Epidermal melanocyte (primary cell): ENCODE results near the gene DYRK1B.
A peak's percentile ranks its signal among the peaks of the same experiment; 100 is the strongest.
"Not testable (repeated sequence)": the region's sequence is repeated elsewhere in the genome, so short reads cannot be mapped to it uniquely, and the experiment has no call there.

Experiments used
- DNase-seq: peaks from one replicate; pipeline ENCODE4 v3.0.0; 2011; ENCODE audit warnings: low spot score; ENCODE audit not compliant: insufficient read length

Gene DYRK1B

DNA sequence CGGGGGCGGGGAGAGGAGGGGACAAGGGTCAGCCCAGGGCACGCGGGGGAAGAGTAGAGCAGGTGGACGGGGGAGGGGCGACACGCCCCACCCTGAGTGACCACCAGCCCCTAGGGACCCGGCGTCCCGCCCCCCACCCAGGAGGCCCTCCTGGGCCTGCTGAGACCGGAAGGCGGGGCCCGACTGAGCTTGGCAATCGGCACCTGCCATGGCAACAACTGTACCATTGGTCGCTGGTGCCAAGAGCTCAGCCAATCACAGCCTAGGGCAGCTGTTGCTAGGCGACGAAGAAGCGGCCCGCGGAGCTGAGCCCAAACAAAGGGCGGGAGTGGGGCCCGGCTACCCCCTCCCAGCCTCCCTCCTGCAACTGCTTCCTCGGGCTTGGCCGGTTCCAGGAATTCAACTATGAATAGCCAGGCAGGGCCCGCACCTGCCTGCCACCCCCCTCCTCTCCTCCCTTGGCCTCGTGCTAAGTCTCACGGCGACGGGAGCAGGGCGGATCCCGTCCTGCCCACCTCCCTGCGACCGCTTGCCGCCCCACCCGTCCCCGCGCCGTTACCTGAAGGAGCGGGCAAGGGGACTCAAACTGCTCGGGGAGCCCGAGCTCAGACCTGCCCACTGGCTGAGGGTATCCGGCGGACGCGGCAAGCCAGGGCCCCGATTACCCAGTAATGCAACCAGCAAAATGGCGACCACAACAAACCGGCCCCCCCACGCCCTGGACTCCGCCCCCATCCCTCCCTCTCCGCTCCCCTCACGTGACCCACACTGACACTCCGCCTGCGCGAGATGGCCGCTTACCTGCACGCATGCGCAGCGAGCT lies at the start of gene DYRK1B:
DYRK1B (minus strand) TSS at position 699 of the 823 bp plus-strand sequence. CDS start 2,295 bp downstream, outside the sequence.
- DNase-seq: peak; percentile 100

DNA sequence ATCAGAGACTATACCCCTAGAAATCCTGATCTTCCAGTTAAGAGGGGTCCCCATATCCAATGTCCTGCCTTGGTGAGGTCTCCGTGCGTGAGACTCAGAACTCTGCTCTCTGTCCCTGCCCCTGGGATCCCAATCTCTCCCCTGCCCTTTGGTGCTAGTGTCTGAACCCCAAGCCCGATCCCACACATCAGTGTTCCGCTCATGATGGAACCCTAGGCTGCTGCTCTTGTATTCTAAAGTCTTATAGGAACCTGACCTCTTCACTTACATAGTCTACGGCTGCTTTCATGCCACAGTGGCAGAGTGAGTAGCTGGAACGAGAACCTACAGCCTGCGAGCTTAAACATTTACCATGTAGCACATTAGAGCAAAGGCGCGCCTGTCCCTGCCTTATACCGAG lies 48.7 kb upstream of the DYRK1B start:
- not testable (repeated sequence) for DNase-seq

DNA sequence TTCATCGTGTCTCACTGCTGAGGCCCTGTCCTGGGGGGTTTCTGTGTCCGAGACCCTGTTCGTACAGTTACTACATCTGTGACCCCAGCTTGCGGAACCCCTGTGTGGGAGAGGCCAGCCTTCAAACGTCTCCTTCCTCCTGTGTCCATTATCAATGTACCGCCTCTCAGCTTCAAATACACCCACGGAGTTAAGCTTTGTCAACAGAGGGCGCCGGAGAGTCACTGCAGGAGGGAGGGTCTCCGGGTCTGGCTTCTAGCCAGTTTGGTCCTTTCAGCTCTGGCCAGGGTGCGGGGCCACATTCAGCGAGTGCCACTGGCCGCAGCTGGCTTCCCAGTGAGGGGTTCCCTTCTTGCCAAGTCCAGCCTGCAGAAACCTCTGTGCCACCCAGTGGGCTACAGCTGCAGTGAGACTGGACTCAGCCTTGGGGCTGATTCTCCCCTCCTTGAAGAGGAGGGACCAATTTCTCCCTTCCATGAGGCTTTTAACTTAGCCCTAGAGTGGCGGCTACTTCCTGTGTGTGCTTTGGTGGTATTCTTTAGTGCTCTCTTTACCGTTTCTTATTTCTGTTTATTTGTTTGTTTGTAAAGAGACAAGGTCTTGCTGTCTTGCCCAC lies 47.6 kb upstream of the DYRK1B start:
- DNase-seq: not testable (repeated sequence)

GRCh38 chr19:39880241-39880640 lies 46.3 kb upstream of the DYRK1B start:
- DNase-seq: not testable (repeated sequence)

GRCh38 chr19:39879796-39880195 lies 45.8 kb upstream of the DYRK1B start:
- not testable (repeated sequence) for DNase-seq

DNA sequence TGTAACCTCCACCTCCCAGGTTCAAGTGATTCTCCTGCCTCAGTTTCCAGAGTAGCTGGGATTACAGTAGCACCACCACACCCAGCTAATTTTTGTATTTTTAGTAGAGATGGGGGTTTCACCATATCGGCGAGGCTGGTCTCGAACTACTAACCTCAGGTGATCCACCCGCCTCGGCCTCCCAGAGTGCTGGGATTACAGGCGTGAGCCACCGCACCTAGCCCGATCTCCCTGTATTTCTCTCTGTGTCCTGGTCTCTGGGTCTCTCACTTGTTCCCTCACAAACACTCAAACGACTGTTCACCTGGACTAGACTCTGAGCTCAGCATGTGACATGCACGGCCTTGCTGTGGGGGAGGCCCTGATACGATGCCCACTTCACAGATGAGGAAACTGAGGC lies 44.9 kb upstream of the DYRK1B start:
- DNase-seq: not testable (repeated sequence)

GRCh38 chr19:39878398-39878797 lies 44.4 kb upstream of the DYRK1B start:
- no peak for DNase-seq

DNA sequence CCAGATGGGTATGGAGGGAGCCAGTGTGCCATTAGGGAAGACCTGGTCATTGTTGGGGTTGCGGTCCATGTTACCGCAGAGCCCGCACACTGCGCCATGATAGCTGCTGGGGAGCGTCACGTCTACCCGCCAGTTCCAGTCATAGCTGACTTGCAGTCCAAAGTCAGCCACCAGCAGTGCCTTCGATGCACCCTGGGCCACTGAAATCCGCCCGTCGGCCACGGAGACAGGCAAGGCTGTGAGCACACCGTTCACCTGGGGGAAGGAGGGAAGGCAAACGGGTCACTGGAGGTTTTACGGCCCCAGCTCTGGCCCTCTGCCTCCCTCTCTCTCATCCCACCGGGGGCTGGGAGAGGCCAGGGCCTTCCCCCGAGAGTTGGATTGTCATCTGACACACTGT lies 44.0 kb upstream of the DYRK1B start:
- not testable (repeated sequence) for DNase-seq

DNA sequence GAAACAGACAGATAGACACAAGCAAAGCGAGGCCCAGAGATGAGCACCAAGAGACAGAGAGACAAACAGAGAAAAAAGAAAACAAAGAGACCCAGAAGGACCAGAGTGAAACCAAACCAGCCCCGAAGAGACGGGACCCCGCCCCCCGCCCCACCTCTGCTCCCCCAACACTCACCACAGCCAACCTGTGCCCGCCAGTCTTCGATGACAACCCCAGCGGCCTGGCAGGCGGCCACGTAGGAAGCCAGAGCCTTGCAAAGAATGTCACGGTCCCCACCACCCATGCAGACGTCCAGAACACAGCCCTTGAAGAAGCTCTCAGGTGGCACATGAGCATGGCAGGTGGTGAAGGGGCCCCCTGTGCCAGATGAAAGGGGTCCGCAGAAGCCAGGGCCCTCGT lies 43.5 kb upstream of the DYRK1B start:
- not testable (repeated sequence) for DNase-seq

DNA sequence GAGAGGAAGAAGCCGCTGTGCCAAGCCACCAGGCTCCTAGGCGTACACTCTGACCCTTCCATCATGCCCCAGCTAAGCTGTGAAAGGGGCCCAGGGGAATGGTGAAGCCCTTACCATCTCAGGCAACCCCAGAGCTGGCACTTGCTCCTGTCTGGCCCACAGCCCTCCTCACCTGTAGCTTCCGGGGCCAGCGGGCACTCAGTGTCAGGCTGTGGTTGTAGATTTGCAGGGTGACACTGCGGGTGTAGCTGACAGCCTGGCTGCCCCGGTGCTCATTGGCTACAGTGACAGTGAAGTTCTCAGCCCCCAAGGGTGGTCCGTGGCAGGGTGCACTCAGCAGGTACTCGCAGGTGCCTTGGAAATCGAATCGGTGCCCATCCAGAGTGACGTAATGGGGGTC lies 42.5 kb upstream of the DYRK1B start:
- not testable (repeated sequence) for DNase-seq

GRCh38 chr19:39875401-39875864 lies 41.5 kb upstream of the DYRK1B start:
- not testable (repeated sequence) for DNase-seq

DNA sequence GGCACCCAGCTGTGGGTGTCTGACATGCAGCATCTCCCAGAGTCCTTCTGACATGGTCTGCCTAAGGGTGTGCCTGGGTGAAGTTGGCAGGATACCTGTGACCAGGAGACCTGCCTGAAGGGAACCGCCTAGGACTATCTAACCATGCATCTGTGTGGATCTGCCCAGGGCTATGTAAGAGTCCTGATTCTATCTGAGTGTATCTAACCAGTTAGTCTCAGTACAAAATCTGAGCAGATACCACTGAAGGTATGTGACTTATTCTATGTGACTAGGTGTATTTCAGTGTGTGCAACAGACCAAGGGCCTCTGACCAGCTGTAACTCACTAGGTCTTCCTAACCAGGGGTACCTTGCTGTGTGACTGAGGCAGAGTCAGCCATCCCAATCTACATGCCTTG lies 40.4 kb upstream of the DYRK1B start:
- no peak for DNase-seq

DNA sequence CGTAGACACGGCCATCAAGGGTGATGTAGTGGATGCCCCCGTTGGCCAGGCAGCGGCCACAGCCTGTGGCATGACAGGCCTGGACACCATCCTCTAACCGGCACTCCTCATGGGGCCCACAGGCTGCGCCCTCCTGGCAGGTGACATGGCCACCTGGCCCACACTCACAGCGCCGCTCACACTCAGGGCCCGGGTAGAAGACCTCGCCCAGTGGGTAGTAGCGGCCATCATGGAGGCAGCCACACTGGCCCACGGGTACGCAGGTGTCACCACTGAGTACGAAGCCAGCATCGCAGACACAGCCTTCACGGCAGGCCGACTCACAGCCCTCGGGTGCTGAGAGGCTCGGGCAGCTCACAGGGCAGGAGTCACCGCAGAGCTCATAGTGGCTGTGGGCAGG lies 39.4 kb upstream of the DYRK1B start:
- DNase-seq: no peak

DNA sequence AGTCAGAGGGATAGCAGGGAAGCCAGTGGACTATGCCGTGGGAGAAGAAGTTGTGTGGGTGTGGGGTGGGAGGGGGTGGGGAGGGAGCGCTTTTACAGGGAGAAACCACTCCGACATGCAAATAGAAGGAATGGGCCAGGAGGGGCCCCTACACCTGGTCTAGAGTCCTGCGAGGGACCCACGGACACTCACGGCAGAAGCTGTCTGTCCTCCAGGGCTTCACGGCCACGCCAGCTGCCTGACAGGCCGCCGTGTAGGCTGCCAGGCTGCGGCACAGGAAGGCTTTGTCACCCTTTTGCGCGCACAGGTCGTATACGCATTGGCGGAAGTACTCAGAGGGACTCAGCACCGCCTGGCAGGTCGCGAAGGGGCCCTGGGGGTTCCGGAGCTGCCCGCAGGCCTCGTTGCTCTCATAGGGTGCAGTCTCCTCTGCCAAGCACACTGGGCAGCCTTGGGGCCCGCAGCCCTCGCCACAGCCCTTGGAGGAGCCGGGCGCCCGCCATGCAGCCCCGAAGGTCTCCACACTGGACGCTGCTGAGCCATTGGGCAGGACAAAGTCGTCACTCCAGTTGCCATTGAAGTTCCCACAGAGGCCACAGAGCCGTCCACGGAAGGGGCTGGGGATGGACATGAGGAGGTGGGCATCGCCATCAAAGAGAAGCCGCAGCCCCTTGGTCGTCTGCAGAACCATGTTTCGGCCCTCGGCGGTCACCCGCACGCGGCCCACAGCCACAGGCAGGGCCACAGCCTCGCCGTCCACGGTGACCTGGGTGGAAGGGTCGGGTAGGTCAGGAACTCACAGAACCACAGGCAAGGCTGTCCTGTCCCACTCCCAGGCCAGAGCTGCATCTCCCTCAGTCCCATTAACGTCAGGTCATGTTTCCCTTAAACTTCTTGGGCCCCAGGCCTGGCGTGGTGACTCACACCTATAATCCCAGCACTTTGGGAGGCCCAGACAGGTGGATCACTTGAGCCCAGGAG lies 38.2 kb upstream of the DYRK1B start:
- DNase-seq: no peak

GRCh38 chr19:39871362-39871761 lies 37.4 kb upstream of the DYRK1B start:
- no peak for DNase-seq

- no peak for DNase-seq
Observed at GRCh38 chr19:39870171-39870971, 36.4 kb upstream of the DYRK1B start.

- no peak for DNase-seq
Observed at GRCh38 chr19:39867952-39868351, 34.0 kb upstream of the DYRK1B start.

DNA sequence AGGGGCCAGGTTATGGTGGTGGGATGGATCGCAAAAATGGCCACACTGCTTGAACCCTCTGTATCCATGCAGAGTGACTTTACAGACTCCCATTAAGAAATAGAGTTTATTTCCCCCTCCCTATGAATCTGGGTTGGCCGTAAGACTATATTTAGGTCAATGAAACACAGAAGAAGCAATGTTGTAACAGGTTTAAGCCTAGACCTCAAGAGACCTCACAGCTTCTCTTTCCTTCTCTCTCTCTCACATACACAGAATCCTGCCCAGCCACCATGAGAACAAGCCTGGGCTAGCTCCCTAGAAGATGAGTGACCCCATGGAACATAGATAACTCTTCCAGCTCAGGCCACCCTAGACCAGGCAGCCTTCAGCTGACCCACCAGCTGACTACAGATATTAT lies 33.2 kb upstream of the DYRK1B start:
- no peak for DNase-seq

DNA sequence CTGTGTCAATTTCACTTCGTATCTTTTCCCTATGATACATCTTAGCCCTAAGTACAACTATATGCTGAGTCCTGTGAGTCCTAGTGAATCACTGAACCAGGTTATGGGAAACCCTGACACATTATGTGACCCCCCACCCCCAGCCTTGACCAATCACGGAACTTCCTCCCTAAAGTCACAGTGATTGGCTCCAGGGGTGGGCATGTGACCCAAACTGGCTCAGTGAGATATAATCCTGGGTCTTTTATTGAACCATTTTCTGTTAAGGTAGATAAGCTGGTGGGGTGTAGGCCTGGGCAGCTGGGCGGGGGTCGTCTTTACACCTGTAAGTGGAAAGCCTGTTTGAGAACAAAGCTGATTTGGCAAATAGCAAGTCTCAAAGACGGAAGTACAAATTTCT lies 32.0 kb upstream of the DYRK1B start:
- no peak for DNase-seq

GRCh38 chr19:39865186-39865585 lies 31.2 kb upstream of the DYRK1B start:
- DNase-seq: no peak

- DNase-seq: no peak
Observed at GRCh38 chr19:39864118-39864517, 30.2 kb upstream of the DYRK1B start.
